IPS-20b (cell line): ENCODE results near the gene SYT13.
A peak's percentile ranks its signal among the peaks of the same experiment; 100 is the strongest.

Experiments
- H3K27ac ChIP-seq: one replicate; pipeline ENCODE4 v1.5.1; 2013; ENCODE audit warnings: low read length
- H3K27me3 ChIP-seq: 2 replicates; pipeline ENCODE4 v1.6.1; 2013; ENCODE audit warnings: mild to moderate bottlenecking, low read length, inconsistent platforms; ENCODE audit not compliant: insufficient read depth
- H3K36me3 ChIP-seq: 2 replicates; pipeline ENCODE4 v1.6.1; 2013; ENCODE audit warnings: low read depth, mild to moderate bottlenecking, inconsistent platforms, low read length, moderate library complexity; ENCODE audit not compliant: insufficient read depth
- H3K4me1 ChIP-seq: 2 replicates; pipeline ENCODE4 v1.6.1; 2013; ENCODE audit warnings: mild to moderate bottlenecking, control low read depth, inconsistent platforms, low read length, moderate library complexity; ENCODE audit not compliant: insufficient read depth
- H3K4me3 ChIP-seq: 2 replicates; pipeline ENCODE4 v1.5.1; 2013; ENCODE audit warnings: mild to moderate bottlenecking, low read length, inconsistent platforms
- H3K9ac ChIP-seq: 2 replicates; pipeline ENCODE4 v1.6.1; 2013; ENCODE audit warnings: low read depth, mild to moderate bottlenecking, inconsistent platforms, low read length, moderate library complexity
- H3K9me3 ChIP-seq: 2 replicates; pipeline ENCODE4 v1.6.1; 2013; ENCODE audit warnings: mild to moderate bottlenecking, low read depth, low read length, inconsistent platforms; ENCODE audit not compliant: insufficient read depth

SYT13 gene

GRCh38 chr11:45239733-45240132 is 46.4 kb downstream of the SYT13 start:
- H3K27me3 ChIP-seq, result peaks cover 5% of the 10 kb centered on the region; the same call in 1 of the 2 replicates
- H3K9me3 ChIP-seq, result peaks cover 8% of the 10 kb centered on the region
- no peaks in the 10 kb centered on the region for H3K36me3 ChIP-seq
- H3K4me3 ChIP-seq, result no peak overlapping the region
- no peak overlapping the region for H3K9ac ChIP-seq
- H3K4me1 ChIP-seq, result no peaks in the 10 kb centered on the region
- no peak overlapping the region for H3K27ac ChIP-seq

GRCh38 chr11:45238724-45239123 is 47.4 kb downstream of the SYT13 start:
- Histone ChIP-seq H3K4me1 (no peaks in the 10 kb centered on the region), H3K27ac (no peak overlapping the region), H3K27me3 (peaks cover 5% of the 10 kb centered on the region; the same call in 1 of the 2 replicates), H3K4me3 (no peak overlapping the region), H3K36me3 (no peaks in the 10 kb centered on the region), H3K9ac (no peak overlapping the region), H3K9me3 (peaks cover 8% of the 10 kb centered on the region)

- Histone ChIP-seq H3K36me3 (no peaks in the 10 kb centered on the region), H3K27me3 (peaks cover 5% of the 10 kb centered on the region; the same call in 1 of the 2 replicates), H3K27ac (no peak overlapping the region), H3K4me1 (no peaks in the 10 kb centered on the region), H3K9ac (no peak overlapping the region), H3K9me3 (peaks cover 8% of the 10 kb centered on the region), H3K4me3 (no peak overlapping the region)
These were observed 48.3 kb downstream of the SYT13 start for GRCh38 chr11:45237711-45238315.

- Histone ChIP-seq H3K27me3 (peaks cover 5% of the 10 kb centered on the region; the same call in 1 of the 2 replicates), H3K27ac (no peak overlapping the region), H3K36me3 (no peaks in the 10 kb centered on the region), H3K9ac (no peak overlapping the region), H3K4me3 (no peak overlapping the region), H3K4me1 (no peaks in the 10 kb centered on the region), H3K9me3 (peaks cover 2% of the 10 kb centered on the region)
These were observed 51.7 kb downstream of the SYT13 start for GRCh38 chr11:45234306-45235006.

GRCh38 chr11:45233804-45234170 is 52.4 kb downstream of the SYT13 start:
- H3K27ac ChIP-seq, result no peak overlapping the region
- no peaks in the 10 kb centered on the region for H3K9me3 ChIP-seq
- H3K4me3 ChIP-seq, result no peak overlapping the region
- peaks cover 5% of the 10 kb centered on the region; the same call in 1 of the 2 replicates for H3K27me3 ChIP-seq
- no peaks in the 10 kb centered on the region for H3K36me3 ChIP-seq
- H3K9ac ChIP-seq, result no peak overlapping the region
- H3K4me1 ChIP-seq, result no peaks in the 10 kb centered on the region

- Histone ChIP-seq H3K9ac (no peak overlapping the region), H3K27me3 (peaks cover 5% of the 10 kb centered on the region; the same call in 1 of the 2 replicates), H3K27ac (no peak overlapping the region), H3K4me1 (no peaks in the 10 kb centered on the region), H3K4me3 (peak overlapping the region; percentile 30; the same call in 1 of the 2 replicates), H3K9me3 (no peaks in the 10 kb centered on the region), H3K36me3 (no peaks in the 10 kb centered on the region)
These were observed 52.9 kb downstream of the SYT13 start for GRCh38 chr11:45233121-45233803.

- Histone ChIP-seq H3K9me3 (no peaks in the 10 kb centered on the region), H3K27me3 (peaks cover 5% of the 10 kb centered on the region; the same call in 1 of the 2 replicates), H3K36me3 (no peaks in the 10 kb centered on the region)
These were observed 53.6 kb downstream of the SYT13 start for GRCh38 chr11:45232341-45233080.

GRCh38 chr11:45229401-45230020 is 56.6 kb downstream of the SYT13 start:
- no peak overlapping the region for H3K27ac ChIP-seq
- no peak overlapping the region for H3K4me3 ChIP-seq
- H3K9me3 ChIP-seq, result no peaks in the 10 kb centered on the region
- no peaks in the 10 kb centered on the region for H3K27me3 ChIP-seq
- no peak overlapping the region; the same call in 1 of the 2 replicates for H3K9ac ChIP-seq
- no peaks in the 10 kb centered on the region for H3K36me3 ChIP-seq
- no peaks in the 10 kb centered on the region for H3K4me1 ChIP-seq

More at GRCh38 chr11:45232341-45233080, 53.6 kb downstream of the SYT13 start:
- H3K9ac ChIP-seq, result no peak overlapping the region
- H3K27ac ChIP-seq, result no peak overlapping the region
- H3K4me1 ChIP-seq, result no peaks in the 10 kb centered on the region
- no peak overlapping the region for H3K4me3 ChIP-seq

- no peak overlapping the region for H3K27ac ChIP-seq
- no peaks in the 10 kb centered on the region for H3K4me1 ChIP-seq
- no peak overlapping the region for H3K4me3 ChIP-seq
- no peaks in the 10 kb centered on the region for H3K36me3 ChIP-seq
- H3K9me3 ChIP-seq, result no peaks in the 10 kb centered on the region
- no peak overlapping the region for H3K9ac ChIP-seq
- no peaks in the 10 kb centered on the region for H3K27me3 ChIP-seq
These were observed 58.3 kb downstream of the SYT13 start for GRCh38 chr11:45227836-45228235.

- H3K9me3 ChIP-seq, result no peaks in the 10 kb centered on the region
- no peaks in the 10 kb centered on the region for H3K27me3 ChIP-seq
- no peak overlapping the region for H3K4me3 ChIP-seq
- no peak overlapping the region for H3K9ac ChIP-seq
- H3K27ac ChIP-seq, result no peak overlapping the region
- no peaks in the 10 kb centered on the region for H3K36me3 ChIP-seq
- no peaks in the 10 kb centered on the region for H3K4me1 ChIP-seq
These were observed 59.2 kb downstream of the SYT13 start for GRCh38 chr11:45226901-45227300.
